ENCODE results near the gene CLEC16A. TPM values are rescaled to one million over a fixed set of nuclear protein-coding genes. Genes with fewer than 3 reads are reported as not detected.

The CLEC16A gene
- 7.2 to 12.3 TPM (median 11.6 TPM) in 5 replicates for total RNA-seq (2022; extraction: Qiagen RNA extraction)

GRCh38 chr16:10944249-10945064 lies at the start of gene CLEC16A:
CLEC16A (plus strand) TSS chr16:10944564; CDS start chr16:10944718, 154 bp downstream.

GRCh38 chr16:10942352-10943063 lies 1.9 kb upstream of the CLEC16A start, which contains the start of gene DEXI:
DEXI (minus strand) TSS chr16:10942468; CDS start chr16:10942005, 463 bp downstream.

Other genes starting within 250 kb of the CLEC16A start
- gene TEKT5, start 249.6 kb upstream of the CLEC16A start, total RNA-seq (2022; extraction: Qiagen RNA extraction): 0.15 to 0.17 TPM (median 0.16 TPM) in 3 of 5 replicates, not detected in the others
- gene NUBP1, start 200.7 kb upstream of the CLEC16A start, total RNA-seq (2022; extraction: Qiagen RNA extraction): 46.8 to 51.3 TPM (median 48.1 TPM) in 5 replicates
- 0.07 to 0.36 TPM (median 0.21 TPM) in 5 replicates for gene TVP23A, start 125.8 kb upstream of the CLEC16A start, total RNA-seq (2022; extraction: Qiagen RNA extraction)
- gene CIITA, start 67.4 kb upstream of the CLEC16A start, total RNA-seq (2022; extraction: Qiagen RNA extraction): 0.03 to 0.09 TPM (median 0.06 TPM) in 5 replicates
- gene DEXI, start 2.1 kb upstream of the CLEC16A start, total RNA-seq (2022; extraction: Qiagen RNA extraction): 34.5 to 44.0 TPM (median 40.4 TPM) in 5 replicates